Esophagus muscularis mucosa (tissue), 4 donors: ENCODE measurements around the gene CDKN2C.

Source experiments
- EP300 ChIP-seq: sonication (generic); formaldehyde crosslinking; IDR thresholded peaks from one replicate; pipeline ENCODE4 v1.6.1; 2017; ENCODE audit warnings: antibody characterized with exemption
- POLR2A ChIP-seq: fragments of 450-650 bp; IDR thresholded peaks from one replicate; pipeline ENCODE4 v1.6.1; 2017; ENCODE audit warnings: antibody characterized with exemption, moderate library complexity, mild to moderate bottlenecking, low read depth
- TF ChIP-seq, protein P1 (sequence below), 3 experiments: fragments of 200-600 bp in 2 of 3; fragments of 450-650 bp in 1 of 3; sonication (generic) in 2 of 3; IDR thresholded peaks; one replicate each; pipeline ENCODE4 v1.5.1; 2017 to 2019; ENCODE audit warnings: antibody characterized with exemption in 3 of 3, mild to moderate bottlenecking in 2 of 3, moderate library complexity in 1 of 3

DNA sequence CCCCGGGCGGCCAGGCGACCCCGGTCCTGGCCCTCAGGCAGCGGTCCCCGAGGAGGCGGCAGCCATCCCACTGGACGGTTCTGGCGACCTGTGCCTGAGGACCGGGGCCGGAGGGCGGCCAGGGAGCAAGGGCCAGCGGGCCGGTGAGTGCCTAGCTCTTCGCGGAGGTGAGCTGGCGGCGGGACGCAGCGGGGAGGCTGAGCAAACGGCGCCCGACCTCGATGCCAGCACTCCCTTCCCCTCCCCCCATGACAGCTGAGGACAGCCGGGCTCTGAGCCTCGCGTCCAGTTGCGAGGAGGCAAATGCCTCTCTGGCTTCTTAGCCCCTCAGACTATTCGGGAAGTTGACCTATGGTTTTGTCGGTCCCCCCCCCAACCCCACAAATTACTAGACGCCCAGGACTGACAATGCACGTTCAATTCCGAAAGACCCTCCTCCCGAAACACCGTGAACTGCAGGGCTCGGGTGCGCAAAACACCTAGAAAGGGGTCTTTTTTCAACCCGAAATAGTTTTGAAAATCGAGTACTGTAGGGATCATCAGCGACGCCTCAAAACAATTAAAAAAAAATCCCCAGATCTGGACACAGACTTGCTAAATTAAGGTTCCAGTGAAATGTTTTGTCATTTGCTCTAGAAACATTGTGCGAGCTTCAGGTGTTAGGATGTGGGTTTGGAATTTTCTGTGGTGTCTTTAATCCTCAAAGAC lies 8.3 kb downstream of the CDKN2C start:
- TF ChIP-seq EP300 (no peak), POLR2A (no peak)
- TF ChIP-seq, protein P1, sequence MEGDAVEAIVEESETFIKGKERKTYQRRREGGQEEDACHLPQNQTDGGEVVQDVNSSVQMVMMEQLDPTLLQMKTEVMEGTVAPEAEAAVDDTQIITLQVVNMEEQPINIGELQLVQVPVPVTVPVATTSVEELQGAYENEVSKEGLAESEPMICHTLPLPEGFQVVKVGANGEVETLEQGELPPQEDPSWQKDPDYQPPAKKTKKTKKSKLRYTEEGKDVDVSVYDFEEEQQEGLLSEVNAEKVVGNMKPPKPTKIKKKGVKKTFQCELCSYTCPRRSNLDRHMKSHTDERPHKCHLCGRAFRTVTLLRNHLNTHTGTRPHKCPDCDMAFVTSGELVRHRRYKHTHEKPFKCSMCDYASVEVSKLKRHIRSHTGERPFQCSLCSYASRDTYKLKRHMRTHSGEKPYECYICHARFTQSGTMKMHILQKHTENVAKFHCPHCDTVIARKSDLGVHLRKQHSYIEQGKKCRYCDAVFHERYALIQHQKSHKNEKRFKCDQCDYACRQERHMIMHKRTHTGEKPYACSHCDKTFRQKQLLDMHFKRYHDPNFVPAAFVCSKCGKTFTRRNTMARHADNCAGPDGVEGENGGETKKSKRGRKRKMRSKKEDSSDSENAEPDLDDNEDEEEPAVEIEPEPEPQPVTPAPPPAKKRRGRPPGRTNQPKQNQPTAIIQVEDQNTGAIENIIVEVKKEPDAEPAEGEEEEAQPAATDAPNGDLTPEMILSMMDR (IDR thresholded peaks at IDR 0.05), result no peak
